GM21381 (cell line): ENCODE data around the gene ARID4A.
"Not testable (repeated sequence)": the region's sequence is repeated elsewhere in the genome, so short reads cannot be mapped to it uniquely, and the experiment has no call there.

Experiments
- ATAC-seq: cut with Tn5 transposase; IDR thresholded peaks from one replicate; pipeline ENCODE4 v1.9.1; 2021; ENCODE audit warnings: mild to moderate bottlenecking, moderate library complexity; ENCODE audit not compliant: unreplicated experiment

ARID4A gene

GRCh38 chr14:58288106-58288792, 10.1 kb upstream of the ARID4A start:
- ATAC-seq = no peak

- no peak for ATAC-seq
Measured at GRCh38 chr14:58291646-58292045, 6.7 kb upstream of the ARID4A start.

- ATAC-seq = no peak
Measured at GRCh38 chr14:58292187-58292586, 6.2 kb upstream of the ARID4A start.

- ATAC-seq = no peak
Measured at GRCh38 chr14:58294201-58294600, 4.2 kb upstream of the ARID4A start.

- no peak for ATAC-seq
Measured at GRCh38 chr14:58296726-58297125, 1.6 kb upstream of the ARID4A start.

- ATAC-seq = peak; percentile 2
Measured at GRCh38 chr14:58297412-58297761, 968 bp upstream of the ARID4A start.

GRCh38 chr14:58297762-58298476, 436 bp upstream of the ARID4A start:
- ATAC-seq = peak; percentile 80

GRCh38 chr14:58299401-58300330, 1.3 kb downstream of the ARID4A start:
- no peak for ATAC-seq

- no peak for ATAC-seq
Measured at GRCh38 chr14:58301416-58301815, 3.1 kb downstream of the ARID4A start.

GRCh38 chr14:58305730-58306129, 7.4 kb downstream of the ARID4A start:
- ATAC-seq = no peak

- no peak for ATAC-seq
Measured at GRCh38 chr14:58307597-58308316, 9.4 kb downstream of the ARID4A start.

- ATAC-seq = no peak
Measured at GRCh38 chr14:58309086-58309485, 10.7 kb downstream of the ARID4A start.

- ATAC-seq = no peak
Measured at GRCh38 chr14:58313699-58314098, 15.3 kb downstream of the ARID4A start.

GRCh38 chr14:58315606-58316005, 17.3 kb downstream of the ARID4A start:
- no peak for ATAC-seq

GRCh38 chr14:58327019-58327418, 28.7 kb downstream of the ARID4A start:
- no peak for ATAC-seq

- ATAC-seq = peak; percentile 95
Measured at GRCh38 chr14:58331111-58331510, 32.8 kb downstream of the ARID4A start.

- no peak for ATAC-seq
Measured at GRCh38 chr14:58332561-58332960, 34.2 kb downstream of the ARID4A start.

GRCh38 chr14:58339666-58340065, 41.3 kb downstream of the ARID4A start:
- not testable (repeated sequence) for ATAC-seq

- no peak for ATAC-seq
Measured at GRCh38 chr14:58341152-58341748, 42.9 kb downstream of the ARID4A start.

- ATAC-seq = not testable (repeated sequence)
Measured at GRCh38 chr14:58343535-58343934, 45.2 kb downstream of the ARID4A start.
